Putamen (tissue), 1 donor: ENCODE data around the gene HUNK.

ENCODE experiments used
- DNase-seq: peaks from one replicate; pipeline ENCODE4 v3.0.0-alpha.2; 2016; ENCODE audit warnings: low spot score

Gene HUNK

DNA sequence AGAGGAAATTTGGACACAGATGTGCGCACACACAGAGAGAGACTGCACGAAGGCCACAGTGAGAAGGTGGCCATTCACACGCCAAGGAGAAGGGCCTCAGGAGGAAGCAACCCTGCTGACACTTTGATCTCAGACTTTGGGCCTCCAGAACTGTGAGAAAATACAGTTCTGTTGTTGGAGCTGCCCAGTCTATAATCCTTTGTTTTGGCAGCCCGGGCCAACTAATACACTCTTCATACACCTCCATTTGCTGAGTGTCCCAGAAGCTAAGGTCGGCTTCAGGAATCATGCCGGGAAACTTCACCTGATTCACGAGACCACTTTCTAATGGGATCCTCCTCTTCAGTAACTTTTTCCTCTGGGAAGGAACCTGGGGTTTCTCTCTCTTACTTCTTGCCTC is 23.2 kb downstream of the HUNK start:
- no peak for DNase-seq

- DNase-seq, result no peak
Observed at GRCh38 chr21:31897311-31897710, 24.5 kb downstream of the HUNK start.

GRCh38 chr21:31898933-31899630 is 26.3 kb downstream of the HUNK start:
- DNase-seq, result no peak

DNA sequence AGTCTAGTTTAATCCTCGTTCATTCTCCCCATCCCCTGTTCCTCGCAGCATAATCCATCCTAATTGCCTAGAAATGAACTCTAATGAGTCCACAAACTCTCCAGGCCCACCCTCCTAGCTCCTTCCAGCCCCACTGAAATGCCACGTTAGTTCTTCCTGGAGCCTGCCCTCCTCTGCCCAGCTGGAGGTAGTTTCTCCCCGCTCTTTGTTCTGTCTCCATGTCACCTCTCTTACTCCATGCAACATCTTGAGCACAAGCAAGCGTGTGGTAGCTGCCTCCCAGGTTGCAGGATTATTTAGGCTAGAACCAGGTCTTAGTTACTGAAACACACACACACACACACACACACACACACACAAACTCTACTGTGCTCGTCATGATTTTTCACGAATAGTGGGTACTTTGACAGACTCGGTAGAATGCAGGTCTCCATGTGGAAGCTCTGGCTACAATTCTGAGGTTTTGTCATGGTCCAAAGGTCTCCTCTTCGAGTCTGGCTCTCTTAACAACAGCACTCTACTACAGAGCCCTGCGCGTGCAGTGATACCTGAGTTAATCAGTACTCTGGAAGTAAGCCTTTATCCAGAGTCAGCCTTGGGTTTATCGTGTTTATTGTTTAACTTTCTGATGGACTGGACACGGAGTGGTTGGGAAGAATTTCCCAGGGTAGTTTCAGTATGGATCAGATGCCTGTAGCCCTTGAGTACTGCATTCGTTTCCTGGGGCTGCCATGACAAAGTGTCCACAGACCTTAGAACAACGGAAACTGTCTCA is 27.5 kb downstream of the HUNK start:
- DNase-seq, result no peak

- DNase-seq, result no peak
Observed at GRCh38 chr21:31901315-31901714, 28.5 kb downstream of the HUNK start.

- no peak for DNase-seq
Observed at GRCh38 chr21:31902438-31902837, 29.6 kb downstream of the HUNK start.

DNA sequence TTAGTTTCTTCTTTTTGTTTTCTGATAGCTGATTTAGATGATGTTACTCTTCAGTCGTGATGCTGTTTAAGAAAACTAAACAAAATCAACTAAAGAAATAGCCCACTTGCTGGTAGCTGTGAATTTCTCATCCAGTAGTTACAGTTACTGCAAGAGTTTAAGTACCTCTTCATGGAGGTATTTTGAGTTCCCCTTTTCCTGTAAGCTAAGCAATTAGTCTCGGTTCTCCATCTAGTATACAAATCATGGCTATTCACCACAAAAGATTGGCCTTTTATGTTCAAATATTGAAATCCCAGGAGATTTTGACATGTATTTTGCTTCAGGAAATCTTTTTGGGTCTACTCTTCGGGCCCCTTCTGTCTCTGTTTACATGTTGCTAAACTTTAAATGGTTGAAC is 31.1 kb downstream of the HUNK start:
- DNase-seq, result no peak

DNA sequence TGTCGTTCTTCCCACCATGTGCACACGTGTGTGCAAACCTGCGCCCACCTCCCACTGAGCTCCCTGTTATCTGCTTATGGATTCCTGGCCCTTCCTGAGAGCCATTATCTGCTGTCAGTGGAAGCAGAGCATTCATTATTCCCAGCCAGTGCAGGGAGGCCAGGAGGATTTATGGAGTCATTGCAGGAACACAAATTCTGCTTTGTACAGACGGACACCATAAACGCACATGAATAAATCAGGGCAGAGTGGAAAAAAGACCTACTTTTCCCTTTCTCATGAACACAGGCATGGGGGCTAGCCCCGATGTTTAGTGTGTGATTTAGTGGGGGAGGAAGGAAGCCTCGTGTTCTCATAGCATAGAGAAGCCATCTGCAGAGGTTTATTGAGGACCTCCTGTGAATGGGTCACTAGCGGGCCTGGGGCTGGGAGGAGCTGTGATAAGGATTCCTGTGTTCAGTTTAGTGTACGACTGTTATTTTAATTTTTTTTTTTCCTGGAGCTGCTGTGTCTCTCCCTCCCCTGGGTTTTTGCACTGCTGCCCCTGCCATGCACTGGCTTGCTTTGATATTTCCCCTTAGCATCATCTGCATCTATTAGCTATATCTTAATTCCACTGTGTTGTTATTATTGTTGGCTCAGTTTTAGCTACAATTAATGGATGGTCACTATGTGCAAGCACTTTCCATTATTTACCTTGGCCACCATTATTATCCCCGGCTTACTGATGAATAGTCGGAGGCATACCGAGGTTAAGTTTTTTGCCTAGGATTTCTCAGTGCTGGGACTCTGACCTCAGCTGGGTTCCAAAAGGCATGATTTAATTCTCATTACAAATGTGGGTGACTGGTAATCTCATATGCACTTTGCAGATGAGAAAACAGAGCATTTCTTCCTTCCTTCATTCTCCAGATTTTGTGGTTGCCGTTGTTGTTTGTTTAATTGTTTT is 33.0 kb downstream of the HUNK start:
- DNase-seq, result no peak

DNA sequence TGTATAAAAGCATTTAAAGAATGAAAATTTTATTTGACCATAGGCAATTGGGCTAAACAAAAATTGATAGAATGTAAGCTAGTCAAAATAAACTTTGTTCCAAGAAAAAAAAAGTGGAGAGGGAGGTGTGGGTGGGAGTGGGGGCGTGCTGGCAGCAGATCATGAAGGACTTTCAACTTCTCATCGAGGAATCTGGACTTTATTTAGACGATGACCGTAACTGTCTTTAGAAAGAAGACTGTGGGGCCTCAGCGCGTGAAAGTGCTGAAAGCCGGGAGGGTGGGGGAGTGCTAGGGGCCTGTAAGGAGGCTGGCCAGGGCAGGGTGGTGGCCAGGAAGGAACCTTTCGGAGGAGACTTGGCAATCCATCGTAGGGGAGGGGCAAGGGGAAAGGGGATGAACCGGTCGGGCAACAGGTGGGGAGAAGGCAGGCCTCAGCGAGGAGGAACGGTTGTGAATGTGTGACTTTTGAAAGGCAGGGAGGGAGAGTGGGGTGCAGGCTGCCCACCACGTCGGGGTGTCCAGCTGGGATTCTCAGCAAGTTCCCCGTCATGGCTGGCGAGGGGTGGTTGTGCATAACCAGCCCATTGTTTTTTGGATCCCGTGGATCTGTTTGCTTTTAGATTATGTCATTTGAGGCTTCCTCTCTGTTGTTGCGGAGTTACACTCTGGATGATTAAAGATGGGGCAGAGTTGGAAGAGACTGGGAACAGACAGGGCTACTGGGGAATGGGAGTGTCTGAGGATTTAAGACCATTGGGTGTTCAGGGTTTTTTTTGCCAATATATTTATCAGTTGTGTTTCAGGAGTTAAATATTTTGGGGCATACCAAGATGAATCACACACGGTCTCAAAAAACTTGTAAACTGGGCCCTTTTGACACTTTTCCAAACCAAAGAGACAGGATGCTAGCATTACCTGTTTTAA is 35.5 kb downstream of the HUNK start:
- DNase-seq, result no peak

- no peak for DNase-seq
Observed at GRCh38 chr21:31909153-31910073, 36.6 kb downstream of the HUNK start.

GRCh38 chr21:31910074-31910470 is 37.3 kb downstream of the HUNK start:
- DNase-seq, result no peak

DNA sequence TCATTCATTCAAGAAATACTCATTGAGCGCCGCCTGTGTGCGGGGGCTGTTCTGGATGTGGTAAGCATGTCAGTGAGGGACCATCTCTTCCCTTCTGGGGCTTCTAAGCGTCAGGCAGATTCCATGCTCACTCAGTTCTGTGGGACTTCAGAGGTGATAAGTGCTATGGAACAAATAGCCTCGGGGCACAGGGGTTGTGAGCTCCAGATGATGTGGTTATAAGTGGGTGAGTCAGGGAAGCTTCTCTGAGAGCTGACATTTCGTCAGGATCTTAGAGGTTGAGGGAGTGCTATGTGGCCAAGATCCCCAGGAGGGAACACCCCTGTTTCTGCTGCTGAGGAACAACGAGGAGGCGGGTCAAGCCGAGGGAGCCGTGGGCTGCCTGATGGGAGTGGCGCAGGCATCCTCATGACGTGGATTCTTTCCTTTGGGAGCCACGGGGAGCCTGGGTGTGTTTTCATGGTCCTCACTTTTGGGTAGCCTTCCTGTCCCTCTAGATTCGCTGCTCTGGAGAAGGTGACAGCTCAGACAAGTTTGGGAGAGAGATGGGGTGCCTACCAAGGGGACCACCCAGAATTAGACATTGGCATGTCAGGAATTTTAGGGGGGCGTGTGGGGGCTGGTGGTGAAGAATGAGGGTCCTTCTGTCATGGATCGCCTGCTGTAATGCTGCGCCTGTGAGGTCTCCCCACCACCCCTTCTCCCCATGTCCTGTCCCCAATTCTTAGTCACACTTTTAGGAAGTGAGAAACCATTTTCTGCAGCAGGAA is 38.5 kb downstream of the HUNK start:
- no peak for DNase-seq

GRCh38 chr21:31912501-31912900 is 39.7 kb downstream of the HUNK start:
- no peak for DNase-seq

DNA sequence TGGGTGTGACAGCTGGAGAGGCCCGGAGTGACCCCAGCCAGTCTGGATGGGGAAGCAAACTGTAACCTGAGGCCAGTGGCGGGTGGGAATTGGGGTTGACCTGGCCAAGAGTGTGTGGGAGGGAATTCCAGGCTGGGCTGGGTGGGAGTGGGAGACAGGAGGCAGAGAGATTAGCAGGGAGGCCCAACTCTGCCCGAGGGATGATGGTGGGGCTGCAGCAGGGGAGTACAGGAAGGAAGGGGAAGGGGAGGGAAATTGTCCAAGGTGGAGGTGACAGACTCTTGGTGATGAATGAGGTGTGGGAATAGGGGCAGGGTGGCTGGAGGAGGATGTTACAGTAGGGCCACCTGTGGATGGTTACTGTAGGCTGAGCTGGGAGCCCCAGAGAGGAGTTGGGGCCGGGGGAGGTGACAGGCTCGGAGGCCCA is 40.4 kb downstream of the HUNK start:
- no peak for DNase-seq

- DNase-seq, result no peak
Observed at GRCh38 chr21:31914472-31914871, 41.7 kb downstream of the HUNK start.

GRCh38 chr21:31915566-31915965 is 42.7 kb downstream of the HUNK start:
- DNase-seq, result no peak

DNA sequence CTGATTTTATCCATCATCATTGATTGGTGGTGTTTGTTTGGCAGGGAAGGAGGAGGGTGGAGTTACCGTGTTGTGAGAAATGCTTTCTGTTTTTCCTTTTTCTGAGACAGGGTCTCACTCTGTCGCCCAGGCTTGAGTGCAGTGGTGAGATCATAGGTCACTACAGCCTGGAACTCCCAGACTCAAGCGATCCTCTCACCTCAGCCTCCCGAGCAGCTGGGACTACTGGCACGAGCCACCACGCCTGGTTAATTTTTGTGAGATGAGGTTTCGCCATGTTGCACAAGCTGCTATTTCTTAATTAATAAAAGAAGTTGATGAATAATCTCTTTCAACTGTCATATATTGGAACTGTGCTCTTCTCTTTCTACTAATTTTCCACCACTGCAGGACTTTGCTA is 44.3 kb downstream of the HUNK start:
- no peak for DNase-seq

GRCh38 chr21:31918250-31918775 is 45.5 kb downstream of the HUNK start:
- no peak for DNase-seq

DNA sequence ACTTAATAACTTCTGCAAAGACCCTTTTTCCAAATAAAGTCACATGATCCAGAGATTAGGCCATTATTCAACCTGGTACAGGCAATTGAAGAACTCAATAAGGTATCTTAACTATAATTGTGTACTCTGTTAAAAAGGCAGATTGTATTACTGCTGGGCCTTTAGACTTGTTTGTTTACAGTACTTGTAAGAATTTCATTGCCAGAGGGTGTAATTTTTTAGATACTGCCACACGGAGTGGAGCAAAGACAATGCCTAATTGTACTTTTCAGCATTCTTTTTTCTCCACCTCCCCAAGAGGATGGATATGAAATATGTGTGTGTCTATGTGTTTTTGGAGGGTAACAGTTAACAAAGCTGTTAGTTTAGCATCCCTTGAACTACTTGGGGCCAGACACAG is 47.5 kb downstream of the HUNK start:
- DNase-seq, result no peak
